Panc1 (cell line): ENCODE measurements around the gene USP40.

Experiments
- POLR2AphosphoS5 ChIP-seq: IDR thresholded peaks from 2 replicates; pipeline ENCODE4 v1.6.1; 2012; ENCODE audit warnings: mild to moderate bottlenecking, low read depth, low read length, moderate library complexity
- REST ChIP-seq, 2 experiments: IDR thresholded peaks; 2 replicates each; pipeline ENCODE4 v1.6.1; 2011 to 2012; ENCODE audit warnings: low read depth in 2 of 2, control low read depth in 1 of 2, low read length in 1 of 2, mild to moderate bottlenecking in 1 of 2, moderate library complexity in 1 of 2; ENCODE audit not compliant: insufficient read depth in 1 of 2
- TCF7L2 ChIP-seq: IDR thresholded peaks from 2 replicates; pipeline ENCODE4 v1.6.1; 2011; ENCODE audit warnings: mild to moderate bottlenecking, low read depth, low read length, inconsistent platforms
- TF ChIP-seq, protein P1 (sequence below): fragments of 450-650 bp; IDR thresholded peaks from 2 replicates; pipeline ENCODE4 v1.5.1; 2017; ENCODE audit warnings: mild to moderate bottlenecking

DNA sequence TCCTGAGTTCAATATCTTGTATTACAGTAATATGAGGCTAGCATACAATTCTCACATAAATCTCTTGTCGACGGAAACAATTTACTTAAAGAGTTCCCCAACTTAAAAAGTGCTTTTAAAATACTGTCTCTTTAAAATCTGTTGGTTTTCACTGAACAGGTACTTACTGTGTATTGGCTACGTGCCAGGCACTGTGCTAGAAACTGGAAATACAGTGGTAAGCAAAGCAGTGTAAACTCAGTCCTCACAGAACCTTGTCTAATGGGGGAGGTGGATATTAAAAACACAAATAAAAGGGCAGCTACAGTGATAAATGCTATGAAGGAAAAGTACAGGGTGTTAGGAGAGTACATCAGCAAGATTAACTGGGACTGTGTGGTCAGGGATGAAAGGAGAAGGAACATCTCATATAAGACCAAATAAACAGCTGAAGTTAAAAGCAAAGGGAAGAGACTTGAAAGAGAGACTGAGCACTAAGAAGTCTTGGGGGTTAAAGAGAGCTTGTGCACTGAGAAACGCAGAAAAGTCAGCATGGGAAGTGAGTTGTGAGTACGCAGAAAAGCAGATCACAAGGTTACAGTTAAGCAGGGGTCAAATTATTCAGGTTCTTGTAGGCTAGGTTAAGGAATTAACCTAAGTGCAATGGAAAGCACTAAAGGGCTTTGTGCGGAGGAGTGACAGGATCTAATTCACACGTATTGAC is 52.5 kb downstream of the USP40 start:
- TF ChIP-seq, protein P1, sequence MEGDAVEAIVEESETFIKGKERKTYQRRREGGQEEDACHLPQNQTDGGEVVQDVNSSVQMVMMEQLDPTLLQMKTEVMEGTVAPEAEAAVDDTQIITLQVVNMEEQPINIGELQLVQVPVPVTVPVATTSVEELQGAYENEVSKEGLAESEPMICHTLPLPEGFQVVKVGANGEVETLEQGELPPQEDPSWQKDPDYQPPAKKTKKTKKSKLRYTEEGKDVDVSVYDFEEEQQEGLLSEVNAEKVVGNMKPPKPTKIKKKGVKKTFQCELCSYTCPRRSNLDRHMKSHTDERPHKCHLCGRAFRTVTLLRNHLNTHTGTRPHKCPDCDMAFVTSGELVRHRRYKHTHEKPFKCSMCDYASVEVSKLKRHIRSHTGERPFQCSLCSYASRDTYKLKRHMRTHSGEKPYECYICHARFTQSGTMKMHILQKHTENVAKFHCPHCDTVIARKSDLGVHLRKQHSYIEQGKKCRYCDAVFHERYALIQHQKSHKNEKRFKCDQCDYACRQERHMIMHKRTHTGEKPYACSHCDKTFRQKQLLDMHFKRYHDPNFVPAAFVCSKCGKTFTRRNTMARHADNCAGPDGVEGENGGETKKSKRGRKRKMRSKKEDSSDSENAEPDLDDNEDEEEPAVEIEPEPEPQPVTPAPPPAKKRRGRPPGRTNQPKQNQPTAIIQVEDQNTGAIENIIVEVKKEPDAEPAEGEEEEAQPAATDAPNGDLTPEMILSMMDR, result no peak
- no peak for TF ChIP-seq TCF7L2
- TF ChIP-seq REST (IDR thresholded peaks at IDR 0.05; ENCODE audit: insufficient read depth in 1 of 2, low read depth in 2 of 2, low read length in 1 of 2), result no peak
- TF ChIP-seq POLR2AphosphoS5, result no peak
